DMS153 (cell line): Measurements from ENCODE around the gene FAM163B.
"Not testable (repeated sequence)": the region's sequence is repeated elsewhere in the genome, so short reads cannot be mapped to it uniquely, and the experiment has no call there.

ENCODE experiments used
- DNase-seq: peaks from one replicate; lab custom pipeline; 2025; lab: John Stamatoyannopoulos, UW

Gene FAM163B

DNA sequence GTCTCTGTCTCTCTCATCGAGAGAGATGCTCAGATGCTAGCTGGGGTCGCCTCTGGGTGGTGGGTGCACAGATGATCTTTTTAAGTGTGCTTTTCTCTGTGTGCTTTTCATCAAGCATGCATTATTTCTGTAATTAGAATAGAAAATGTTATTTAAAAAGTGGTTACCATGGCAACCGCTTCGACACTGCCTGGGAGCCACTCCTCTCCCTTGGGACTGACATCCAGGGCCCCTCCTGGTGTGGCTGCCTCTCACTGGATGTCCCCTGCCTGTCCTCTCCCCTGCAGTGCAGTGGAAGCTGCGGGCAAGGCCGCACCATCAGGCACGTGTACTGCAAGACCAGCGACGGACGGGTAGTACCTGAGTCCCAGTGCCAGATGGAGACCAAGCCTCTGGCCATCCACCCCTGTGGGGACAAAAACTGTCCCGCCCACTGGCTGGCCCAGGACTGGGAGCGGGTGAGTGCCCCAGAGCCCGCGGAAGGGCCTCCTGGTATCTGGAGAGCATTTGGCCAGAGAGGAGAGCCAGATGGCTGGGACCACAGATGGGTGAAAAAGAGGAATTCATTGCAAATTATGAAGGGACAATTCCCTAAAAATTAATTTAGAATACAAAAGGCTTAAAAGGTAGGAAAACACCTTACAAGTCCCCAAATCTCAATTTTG lies 39.9 kb downstream of the FAM163B start:
- DNase-seq: no peak

DNA sequence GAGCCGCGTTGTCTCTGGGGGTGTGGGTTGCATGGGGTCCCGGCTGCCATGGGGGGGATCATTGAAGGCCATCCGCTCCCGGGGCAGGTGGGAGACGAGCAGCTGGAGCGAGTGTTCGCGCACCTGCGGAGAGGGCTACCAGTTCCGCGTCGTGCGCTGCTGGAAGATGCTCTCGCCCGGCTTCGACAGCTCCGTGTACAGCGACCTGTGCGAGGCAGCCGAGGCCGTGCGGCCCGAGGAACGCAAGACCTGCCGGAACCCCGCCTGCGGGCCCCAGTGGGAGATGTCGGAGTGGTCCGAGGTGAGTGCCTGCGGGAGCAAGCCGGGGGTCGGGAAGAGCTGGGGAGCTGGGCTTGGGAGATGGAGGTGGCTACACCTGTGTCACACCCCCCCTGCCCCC lies 41.0 kb downstream of the FAM163B start:
- no peak for DNase-seq

DNA sequence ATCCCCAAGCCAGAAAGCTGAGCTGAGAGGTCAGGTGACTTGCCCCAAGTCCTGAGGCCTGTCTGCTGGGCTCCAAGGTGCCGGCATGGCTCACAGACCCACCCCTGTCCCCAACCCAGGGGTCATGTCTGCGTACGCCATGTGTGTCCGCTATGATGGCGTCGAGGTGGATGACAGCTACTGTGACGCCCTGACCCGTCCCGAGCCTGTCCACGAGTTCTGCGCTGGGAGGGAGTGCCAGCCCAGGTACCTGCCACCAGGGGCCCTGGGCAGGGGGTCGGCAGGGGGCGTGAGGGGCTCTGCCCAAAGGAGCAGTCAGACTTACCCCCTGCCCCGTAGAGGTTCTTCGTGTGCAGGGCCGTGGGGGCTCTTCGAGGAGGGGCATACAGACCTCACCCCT lies 42.4 kb downstream of the FAM163B start:
- DNase-seq: no peak

DNA sequence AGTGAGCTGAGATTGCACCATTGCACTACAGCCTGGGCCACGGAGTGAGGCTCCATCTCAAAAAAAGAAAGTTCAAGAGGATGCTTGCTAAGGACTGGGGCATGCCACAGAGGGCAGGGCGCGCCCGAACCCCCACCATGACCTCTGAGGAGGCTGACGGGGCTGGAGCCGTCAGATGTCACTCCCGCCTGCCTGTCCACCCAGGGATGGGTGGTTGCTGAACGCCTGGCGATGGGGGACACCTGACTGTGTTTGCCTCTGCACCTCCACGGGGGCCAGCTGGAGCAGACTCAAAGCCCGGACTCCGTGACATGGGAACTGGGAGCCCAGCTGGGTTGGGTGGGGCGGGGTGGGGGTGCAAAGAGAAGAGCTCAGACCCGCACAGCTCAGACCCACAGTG lies 42.8 kb downstream of the FAM163B start:
- DNase-seq: no peak

DNA sequence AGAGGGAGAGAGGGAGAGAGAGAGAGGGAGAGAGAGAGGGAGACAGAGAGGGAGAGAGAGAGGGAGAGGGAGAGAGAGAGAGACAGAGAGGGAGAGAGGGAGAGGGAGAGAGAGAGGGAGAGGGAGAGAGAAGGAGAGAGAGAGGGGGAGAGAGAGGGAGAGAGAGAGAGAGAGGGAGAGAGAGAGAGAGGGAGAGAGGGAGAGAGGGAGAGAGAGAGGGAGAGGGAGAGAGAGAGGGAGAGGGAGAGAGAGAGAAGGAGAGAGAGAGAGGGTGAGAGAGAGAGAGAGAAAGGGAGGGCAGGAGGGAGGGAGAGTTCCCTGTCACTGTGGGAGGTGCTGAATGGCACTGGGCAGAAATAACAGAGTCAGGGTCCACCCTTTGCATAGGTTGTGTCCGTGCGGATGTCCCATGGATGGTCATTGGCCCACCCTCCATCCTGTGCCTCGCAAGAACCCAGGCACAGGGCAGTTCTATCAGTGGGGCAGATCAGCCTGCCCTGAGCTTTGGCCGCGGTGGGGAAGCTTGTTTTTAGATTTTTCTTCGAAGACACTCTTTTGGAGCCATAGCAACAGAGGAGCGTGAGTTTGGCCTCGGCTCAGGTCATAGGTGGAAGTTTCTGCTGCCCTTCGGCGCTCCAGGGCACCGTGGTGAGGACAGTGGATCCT lies 44.6 kb downstream of the FAM163B start:
- no peak for DNase-seq

DNA sequence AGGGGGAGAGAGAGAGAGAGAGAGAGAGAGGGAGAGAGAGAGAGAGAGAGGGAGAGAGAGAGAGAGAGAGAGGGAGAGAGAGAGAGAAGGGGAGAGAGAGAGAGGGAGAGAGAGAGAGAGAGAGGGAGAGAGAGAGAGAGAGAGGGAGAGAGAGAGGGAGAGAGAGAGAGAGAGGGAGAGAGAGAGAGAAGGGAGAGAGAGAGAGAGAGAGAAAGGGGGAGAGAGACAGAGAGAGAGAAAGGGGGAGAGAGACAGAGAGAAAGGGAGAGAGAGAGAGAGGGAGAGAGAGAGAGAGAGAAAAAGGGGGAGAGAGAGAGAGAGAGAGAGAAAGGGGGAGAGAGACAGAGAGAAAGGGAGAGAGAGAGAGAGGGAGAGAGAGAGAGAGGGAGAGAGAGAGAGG lies 45.4 kb downstream of the FAM163B start:
- not testable (repeated sequence) for DNase-seq

DNA sequence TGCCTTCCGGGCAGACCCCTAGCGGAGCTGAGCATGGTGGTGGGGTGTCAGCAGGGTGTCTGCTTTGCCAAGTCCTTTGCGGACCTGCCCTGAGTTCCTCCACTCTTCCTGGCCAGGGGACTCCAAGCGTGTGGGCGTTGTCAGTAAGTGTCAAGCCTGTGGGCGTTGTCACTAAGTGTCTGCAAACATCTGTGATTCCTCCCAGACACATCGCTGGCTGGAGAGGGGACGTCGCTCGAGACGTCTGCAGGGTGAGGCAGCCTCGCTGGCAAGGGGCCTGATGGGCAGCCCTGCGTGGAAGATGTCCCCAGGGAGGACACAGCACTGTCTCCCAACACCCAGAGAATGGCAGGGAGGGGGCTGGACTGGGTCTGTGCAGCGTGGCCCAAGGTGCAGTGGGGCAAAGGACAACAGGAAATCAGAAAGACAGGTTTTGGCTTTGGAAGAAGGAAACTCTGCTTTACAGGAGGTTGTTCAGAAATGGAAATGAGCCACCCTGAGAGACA lies 45.8 kb downstream of the FAM163B start:
- DNase-seq: no peak

DNA sequence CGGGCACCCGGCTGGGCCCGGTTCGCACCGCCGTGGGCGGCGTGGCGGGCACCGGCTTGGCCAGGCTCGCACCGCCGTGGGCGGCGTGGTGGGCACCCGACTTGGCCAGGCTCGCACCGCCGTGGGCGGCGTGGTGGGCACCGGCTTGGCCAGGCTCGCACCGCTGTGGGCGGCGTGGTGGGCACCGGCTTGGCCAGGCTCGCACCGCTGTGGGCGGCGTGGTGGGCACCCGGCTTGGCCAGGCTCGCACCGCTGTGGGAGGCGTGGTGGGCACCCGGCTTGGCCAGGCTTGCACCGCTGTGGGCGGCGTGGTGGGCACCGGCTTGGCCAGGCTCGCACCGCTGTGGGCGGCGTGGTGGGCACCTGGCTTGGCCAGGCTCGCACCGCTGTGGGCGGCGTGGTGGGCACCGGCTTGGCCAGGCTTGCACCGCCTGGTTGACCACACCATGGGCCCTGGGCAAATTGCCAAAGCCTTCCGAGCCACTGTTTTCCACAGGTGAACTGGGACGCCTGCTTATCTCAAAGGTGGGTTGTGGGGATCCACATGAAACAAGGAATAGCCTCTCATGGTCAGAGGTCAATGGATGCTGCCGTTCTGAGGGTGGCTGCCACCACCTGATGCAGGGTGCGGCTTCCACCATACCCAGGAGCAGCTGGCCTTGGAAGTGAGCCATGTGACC lies 46.4 kb downstream of the FAM163B start:
- no peak for DNase-seq

DNA sequence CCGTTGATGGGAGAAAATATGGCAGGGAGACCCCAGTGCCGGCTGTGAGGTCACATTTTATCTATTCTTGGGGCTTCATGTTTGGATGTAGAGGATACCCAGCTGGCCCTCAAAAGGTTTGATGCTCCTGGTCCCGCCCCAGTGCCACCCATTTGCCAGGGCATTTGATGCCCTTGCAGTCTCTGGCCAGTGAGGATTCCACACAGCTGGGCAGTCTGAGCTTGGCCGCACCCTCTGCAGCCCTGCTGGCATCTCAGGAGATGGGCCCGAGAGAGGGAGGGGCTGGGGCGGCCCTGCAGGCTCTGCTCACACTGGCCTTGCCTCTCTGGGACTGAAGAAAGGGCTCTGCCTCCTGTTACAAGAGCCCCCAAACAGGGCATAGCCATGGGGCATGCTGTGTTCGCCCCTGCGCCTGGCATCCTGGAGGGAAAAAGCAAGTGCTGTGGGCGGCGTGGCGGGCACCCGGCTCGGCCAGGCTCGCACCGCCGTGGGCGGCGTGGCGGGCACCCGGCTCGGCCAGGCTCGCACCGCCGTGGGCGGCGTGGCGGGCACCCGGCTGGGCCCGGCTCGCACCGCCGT lies 47.1 kb downstream of the FAM163B start:
- no peak for DNase-seq

DNA sequence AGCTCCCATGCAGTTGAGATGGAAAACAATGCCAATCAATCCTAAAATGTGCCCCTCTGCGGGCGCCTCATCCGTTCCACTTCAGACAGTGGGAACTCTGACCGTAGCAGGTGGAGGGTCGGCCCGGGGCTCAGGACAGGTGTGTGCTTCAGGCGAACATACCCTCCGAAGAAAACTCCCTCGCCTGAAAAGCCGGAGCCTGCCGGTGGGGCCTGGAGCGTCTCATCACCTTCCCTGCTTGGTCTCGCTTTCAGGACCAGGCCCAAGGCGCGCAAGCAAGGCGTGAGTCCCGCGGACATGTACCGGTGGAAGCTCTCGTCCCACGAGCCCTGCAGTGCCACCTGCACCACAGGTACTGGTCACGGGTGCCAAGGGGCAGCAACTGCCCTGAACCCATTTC lies 48.2 kb downstream of the FAM163B start:
- DNase-seq: no peak

DNA sequence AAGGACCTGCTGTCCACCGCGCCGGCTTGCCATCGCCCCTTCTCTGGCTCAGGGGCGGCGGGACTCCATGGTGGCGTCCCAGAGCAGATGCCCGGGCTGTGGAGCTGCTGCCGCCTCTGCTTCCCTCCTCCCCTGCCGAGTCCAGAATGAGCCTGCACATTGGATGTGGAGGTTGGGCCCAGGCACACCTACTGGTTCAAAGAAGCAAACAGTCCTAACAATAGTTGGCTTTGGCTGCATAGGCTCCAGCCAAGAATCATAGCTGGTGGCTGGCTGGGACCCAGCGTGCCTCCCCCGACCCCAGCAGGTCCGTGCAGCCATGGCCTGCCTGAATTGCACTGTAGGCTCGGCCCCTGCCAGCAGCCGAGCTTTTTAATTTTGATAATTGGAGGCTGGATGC lies 48.9 kb downstream of the FAM163B start:
- no peak for DNase-seq

DNA sequence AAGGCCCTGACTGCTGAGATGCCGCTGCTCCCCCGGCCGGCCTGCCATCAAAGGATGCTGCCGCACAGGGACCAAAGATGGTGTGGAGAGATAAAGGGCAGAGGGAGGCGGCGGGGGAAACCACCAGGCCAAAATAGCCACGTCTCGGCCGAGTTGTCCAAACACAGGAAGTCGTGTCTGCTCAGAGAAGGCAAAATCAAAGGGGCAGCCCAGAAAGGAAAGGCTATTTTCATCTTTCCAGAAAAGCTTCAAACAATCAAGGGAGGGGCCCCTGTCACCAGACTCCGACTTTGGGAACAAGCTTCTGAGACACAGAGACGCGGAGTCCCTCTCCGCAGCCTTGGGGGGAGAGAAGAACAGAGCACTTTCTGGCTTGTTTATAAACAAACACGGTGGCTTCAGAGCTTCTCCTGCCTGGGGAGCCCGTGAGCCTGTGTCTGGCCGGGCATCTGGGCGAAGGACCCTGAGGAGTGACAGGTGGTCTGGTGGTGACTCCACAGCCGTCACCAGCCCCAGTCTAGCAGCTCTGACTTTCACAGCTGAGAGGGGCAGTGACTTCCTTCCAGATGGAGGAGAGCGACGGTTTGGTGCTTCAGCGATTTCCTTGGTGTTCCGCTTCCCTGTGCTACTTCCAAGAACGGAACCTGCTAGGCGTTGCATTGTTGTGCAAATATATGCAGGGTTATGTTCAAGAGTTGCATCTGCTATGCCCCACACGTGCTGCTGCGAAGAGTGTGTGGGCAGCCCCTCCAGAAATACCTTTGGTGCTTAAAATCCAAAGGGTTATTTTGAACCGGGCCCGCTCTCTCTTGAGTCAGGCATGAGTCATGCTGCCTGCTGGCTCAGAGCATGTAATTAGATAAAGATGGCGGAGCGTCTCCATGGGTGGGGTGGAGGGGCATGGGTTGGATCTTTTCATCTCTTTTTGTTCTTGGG lies 50.7 kb downstream of the FAM163B start:
- no peak for DNase-seq

DNA sequence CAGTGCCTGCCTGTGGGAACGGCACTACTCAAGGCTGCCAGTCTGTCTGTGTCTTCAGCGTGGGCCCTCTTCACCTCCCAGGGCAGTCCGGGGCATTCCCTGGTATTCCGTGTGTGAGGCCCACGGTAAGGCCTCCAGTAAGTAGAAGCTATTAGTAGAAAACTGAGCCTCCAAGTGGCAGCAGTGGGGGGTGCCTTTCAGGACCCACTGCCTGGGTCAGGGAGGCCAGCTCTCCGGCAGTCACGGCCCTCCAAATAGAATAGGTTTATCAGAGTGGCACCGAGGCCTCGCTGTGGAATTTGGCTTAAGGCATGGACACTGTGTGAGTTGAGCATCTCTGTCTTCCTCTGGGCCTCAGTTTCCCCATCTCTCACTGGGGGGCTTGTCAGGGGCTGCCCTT lies 51.6 kb downstream of the FAM163B start:
- no peak for DNase-seq

DNA sequence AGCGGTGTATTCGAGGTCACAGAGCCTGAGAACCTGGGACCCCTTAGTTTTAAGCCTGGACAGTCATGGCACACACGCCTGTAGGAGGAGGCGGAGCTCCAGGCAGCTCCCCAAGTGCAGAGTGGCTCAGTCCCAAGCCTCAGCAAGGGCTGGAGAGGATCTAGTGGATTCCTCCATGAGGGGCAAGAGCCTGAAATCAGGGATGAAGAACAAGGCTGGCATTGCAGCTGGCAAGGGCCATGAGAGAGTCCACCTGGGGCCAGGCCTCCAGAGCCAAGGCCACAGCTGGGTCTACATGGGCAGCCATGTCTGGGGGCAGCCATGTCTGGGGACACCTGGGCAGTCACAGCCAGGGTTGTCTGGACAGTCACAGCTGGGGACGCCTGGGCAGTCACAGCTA lies 52.8 kb downstream of the FAM163B start:
- no peak for DNase-seq

DNA sequence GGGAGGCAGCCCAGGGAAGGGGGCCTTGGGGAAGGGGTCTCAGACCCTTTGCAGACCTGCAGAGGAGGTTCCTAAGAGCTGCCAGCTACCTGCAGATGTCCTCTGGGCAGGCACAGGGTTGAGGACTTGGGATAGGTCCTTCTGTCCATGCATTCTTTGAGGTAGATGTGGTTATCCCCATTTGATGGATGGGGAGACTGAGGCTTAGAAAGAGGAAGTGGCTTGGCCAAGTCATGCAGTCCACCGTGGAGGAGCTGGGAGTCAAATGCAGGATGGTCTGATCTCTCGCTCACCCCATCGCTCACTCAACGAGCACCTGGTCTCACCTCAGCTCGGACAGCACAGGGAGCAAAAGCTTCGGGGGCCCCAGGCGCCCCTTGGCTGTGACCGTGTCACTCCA lies 54.5 kb downstream of the FAM163B start:
- DNase-seq: no peak

DNA sequence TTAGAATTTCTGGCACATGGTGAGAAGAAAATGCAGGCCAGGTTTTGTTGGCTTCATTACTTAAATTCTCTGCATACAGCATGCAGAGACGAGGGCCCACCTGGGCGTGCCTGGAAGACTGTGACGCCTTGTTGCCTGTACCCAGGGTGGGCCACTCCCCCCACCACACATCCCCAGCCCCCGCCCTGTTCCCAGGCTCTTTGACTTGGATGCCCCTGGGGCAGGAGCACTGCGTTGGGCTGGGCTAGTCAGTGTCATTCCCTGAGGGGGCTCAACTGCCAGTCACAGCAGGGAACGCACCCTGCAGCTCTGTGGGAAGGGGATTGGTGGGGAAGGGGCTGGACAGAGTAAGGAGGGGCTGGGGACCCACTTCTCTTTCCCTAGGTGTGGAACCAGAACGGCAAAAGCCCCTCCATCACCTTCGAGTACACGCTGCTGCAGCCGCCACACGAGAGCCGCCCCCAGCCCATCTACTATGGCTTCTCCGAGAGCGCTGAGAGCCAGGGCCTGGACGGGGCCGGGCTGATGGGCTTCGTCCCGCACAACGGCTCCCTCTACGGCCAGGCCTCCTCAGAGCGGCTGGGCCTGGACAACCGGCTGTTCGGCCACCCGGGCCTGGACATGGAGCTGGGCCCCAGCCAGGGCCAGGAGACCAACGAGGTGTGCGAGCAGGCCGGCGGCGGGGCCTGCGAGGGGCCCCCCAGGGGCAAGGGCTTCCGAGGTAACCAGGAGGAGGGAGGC lies 55.0 kb downstream of the FAM163B start:
- no peak for DNase-seq

DNA sequence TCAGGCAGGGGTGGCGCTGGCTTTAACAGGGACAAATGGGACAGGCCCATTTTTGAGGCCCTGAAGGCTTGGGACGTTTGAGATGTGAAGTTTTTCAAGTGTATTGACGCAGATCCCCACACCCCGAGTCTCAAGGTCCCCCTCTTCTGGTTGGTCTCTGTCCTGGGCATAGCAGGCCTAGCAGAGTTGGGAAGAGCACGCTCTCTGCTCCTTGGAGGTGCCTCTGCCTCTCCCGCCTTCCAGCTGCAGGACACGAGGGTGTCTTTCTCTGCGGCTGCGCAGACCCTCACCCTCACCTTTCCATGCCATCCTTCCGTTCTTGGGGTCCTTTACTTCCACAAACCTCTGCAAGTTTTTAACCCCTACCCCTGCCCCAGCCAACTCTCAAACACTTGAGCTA lies 56.1 kb downstream of the FAM163B start:
- DNase-seq: no peak

DNA sequence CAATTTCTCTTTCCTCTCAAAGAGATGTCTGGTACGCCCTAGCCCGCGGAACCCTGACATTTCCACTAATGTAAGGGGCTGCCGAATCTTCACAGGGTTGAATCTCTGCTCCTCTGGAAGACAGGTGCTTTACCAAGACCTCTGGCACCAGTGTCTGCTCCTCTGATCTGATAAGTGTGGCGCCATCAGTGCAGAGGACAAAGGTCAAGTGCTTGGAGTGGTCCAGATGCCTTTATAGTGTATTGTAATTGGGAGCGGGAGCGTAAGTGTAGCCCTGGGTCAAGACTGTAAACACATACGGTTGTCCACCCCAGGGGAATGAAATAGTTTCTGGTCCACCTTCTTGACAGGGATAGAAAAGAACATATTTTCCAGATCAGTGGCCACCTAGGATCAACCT lies 57.0 kb downstream of the FAM163B start:
- no peak for DNase-seq

DNA sequence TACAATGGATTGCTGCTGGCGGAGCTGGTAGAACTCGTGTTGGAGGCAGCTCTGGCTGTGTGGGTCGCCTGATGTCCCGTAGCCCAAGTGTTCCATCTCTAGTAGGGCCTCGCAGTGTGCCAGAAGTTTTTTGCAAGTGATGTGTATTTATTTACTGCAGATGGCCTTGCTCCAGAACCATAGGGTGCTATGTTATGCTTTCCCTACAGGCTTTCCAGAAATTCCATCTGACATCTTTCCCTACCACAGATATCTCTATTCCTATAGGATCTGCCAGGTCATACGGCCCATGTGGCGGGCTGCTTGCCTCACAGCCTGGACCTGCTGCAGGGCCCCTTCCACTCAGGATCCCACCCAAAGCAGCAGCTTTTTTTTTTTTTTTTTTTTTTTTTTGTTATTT lies 57.7 kb downstream of the FAM163B start:
- DNase-seq: no peak

DNA sequence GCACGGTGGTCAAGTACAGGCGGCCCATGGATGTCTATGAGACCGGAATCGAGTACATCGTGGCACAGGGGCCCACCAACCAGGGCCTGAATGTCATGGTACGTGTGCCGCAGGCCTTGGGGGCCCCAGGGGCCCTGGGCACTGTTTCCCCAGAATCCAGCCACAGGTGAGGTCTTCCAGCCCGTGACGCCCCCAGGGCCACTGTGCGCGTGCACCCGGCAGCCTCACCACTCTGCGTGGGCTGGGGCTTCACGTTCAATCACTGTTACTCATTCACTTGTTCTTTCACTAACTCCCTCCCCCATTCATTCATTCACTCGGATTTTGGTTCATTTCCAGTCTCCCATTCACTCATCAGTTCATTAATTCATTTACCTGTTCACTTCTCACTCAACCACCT lies 62.1 kb downstream of the FAM163B start:
- DNase-seq: no peak

DNA sequence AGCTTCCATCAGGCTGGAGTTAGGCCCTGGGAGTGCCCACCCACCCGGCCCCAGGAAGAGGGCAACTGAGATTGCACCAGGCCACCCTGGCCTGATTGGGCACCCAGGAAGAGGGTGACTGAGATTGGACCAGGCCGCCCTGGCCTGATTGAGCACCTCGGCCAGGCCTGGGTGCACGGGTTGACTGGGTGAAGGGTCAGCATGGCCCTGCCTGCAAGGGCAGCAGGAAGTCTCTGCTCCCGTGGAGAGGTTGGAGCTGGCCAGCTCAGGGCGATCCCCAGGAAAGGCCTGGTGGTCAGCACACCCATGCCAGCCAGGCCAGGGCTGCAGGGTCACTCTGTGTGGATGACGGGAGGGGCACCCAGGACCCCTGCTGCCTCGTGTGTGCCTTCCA lies 62.9 kb downstream of the FAM163B start:
- DNase-seq: no peak
